Fibroblast of villous mesenchyme (primary cell): ENCODE data around the gene DAP. TPM values are rescaled to one million over a fixed set of nuclear protein-coding genes. Genes with fewer than 3 reads are reported as not detected.

ENCODE experiments used
- DNase-seq: peaks from one replicate; pipeline ENCODE4 v3.0.0-alpha.2; 2010; ENCODE audit warnings: low read depth
- H3K4me3 ChIP-seq: 2 replicates; pipeline ENCODE4 v1.5.1; 2011; ENCODE audit warnings: low read depth, mild to moderate bottlenecking, low read length
- total RNA-seq: library from RNA; depleted of rRNA; stranded (reverse); fragments of >200 nt; gene quantifications from 2 replicates; pipeline ENCODE4 v1.2.3, GENCODE V29; 2012
- TF ChIP-seq, protein P1 (sequence below): IDR thresholded peaks from 2 replicates; pipeline ENCODE4 v1.5.1; 2012; ENCODE audit warnings: low read depth, mild to moderate bottlenecking, low read length; ENCODE audit not compliant: insufficient read depth

The DAP gene
- total RNA-seq, 1 donor: 43.2 TPM

DNA sequence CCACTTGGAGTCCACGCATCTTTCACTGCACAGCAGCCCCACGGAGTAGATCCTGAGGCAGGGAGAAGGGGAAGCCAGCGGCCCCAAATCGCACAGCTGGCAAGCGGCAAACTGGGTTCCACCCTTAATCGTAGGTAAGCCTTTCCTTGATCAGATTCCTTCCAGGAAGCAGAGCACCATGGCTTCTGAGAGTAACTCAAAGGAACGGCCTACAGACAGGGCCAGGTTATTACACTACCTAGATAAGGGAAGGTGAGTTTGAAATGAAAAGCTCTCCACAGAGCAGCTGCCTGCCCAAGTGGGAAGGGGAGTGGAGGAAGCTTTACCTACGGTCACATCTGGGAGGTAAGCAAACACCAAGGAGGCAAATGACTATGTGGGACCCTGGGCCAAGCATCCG is 7.9 kb downstream of the DAP start:
- no peak overlapping the region for H3K4me3 ChIP-seq
- TF ChIP-seq, protein P1, sequence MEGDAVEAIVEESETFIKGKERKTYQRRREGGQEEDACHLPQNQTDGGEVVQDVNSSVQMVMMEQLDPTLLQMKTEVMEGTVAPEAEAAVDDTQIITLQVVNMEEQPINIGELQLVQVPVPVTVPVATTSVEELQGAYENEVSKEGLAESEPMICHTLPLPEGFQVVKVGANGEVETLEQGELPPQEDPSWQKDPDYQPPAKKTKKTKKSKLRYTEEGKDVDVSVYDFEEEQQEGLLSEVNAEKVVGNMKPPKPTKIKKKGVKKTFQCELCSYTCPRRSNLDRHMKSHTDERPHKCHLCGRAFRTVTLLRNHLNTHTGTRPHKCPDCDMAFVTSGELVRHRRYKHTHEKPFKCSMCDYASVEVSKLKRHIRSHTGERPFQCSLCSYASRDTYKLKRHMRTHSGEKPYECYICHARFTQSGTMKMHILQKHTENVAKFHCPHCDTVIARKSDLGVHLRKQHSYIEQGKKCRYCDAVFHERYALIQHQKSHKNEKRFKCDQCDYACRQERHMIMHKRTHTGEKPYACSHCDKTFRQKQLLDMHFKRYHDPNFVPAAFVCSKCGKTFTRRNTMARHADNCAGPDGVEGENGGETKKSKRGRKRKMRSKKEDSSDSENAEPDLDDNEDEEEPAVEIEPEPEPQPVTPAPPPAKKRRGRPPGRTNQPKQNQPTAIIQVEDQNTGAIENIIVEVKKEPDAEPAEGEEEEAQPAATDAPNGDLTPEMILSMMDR: no peak
- no peak for DNase-seq

- DNase-seq: no peak
- no peak overlapping the region for H3K4me3 ChIP-seq
- TF ChIP-seq, protein P1: no peak
Measured at GRCh38 chr5:10752451-10752850, 8.6 kb downstream of the DAP start.

DNA sequence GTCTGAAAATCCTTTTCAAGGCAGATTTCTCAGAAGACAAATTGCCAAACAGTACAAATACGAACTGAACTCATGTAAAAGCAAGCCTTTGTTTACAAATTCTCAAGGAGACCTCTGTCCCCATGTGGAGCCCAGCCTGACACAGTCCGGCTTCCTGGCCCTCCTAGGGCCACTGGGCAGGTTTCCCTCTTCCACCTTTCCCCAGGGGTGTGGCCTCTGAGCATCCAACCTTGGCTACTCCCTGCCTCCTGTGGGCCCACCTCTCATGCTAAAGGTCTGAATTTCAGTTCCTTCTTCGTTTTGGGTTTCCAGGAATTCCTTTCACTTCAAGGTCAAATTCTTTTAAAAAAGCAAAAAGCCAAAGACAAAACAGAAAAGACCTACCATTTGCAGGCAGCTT is 10.1 kb downstream of the DAP start:
- H3K4me3 ChIP-seq: no peak overlapping the region
- TF ChIP-seq, protein P1: no peak
- DNase-seq: no peak

GRCh38 chr5:10747678-10748622 is 13.1 kb downstream of the DAP start:
- no peak overlapping the region for H3K4me3 ChIP-seq
- no peak for DNase-seq
- TF ChIP-seq, protein P1: no peak

DNA sequence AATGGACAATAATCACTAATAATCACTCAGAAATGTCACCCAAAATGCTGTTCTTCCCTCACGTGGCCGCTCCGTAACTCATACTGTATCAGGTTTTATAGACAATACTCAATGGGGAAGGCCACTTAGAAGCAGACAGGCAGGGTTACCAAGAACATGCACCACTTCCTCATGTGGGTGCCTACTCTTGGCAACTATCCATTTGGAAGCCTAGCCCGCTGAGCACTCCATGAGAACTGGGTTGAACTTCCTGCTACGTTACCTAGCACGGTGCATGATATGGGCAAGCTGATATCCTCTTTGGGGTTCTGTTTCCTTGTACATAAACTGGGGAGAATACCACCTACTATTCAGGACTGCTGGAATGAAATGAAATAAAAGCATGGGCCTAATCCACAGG is 14.3 kb downstream of the DAP start:
- no peak overlapping the region for H3K4me3 ChIP-seq
- TF ChIP-seq, protein P1: no peak
- DNase-seq: no peak

GRCh38 chr5:10745133-10745532 is 15.9 kb downstream of the DAP start:
- TF ChIP-seq, protein P1: no peak
- H3K4me3 ChIP-seq: no peak overlapping the region
- DNase-seq: peak; percentile 85
